PC-9 (cell line): ENCODE results near the gene LAMB1. TPM values are rescaled to one million over a fixed set of nuclear protein-coding genes. Genes with fewer than 3 reads are reported as not detected.

Experiments
- BruUV-seq: library from RNA; stranded (reverse); fragments of 400-500 nt; replicated peaks from 2 replicates; lab custom pipeline; 2021; lab: Mats Ljungman, UMichigan
- CTCF ChIA-PET: fragments of 300-600 bp; sonication (Branson Sonifier 250); formaldehyde crosslinking; loops from one replicate; lab custom pipeline; 2022; ENCODE audit warnings: antibody characterized with exemption; lab: Charles Lee
- POLR2A ChIA-PET: fragments of 300-600 bp; sonication (Branson Sonifier 250); formaldehyde crosslinking; loops from one replicate; lab custom pipeline; 2022; ENCODE audit warnings: antibody characterized with exemption; ENCODE audit not compliant: unreplicated experiment; lab: Charles Lee
- DNase-seq, 2 experiments: peaks; one replicate each; pipeline versions ENCODE4 v3.0.0 to v3.0.0-alpha.2; 2015 to 2022; ENCODE audit warnings: mixed read lengths in 1 of 2
- H2AFZ ChIP-seq: fragments of 200-600 bp; sonication (generic); 2 replicates; pipeline ENCODE4 v1.8.1; 2017; ENCODE audit warnings: antibody characterized with exemption
- H3F3A ChIP-seq: fragments of 200-600 bp; sonication (generic); 2 replicates; pipeline ENCODE4 v1.8.1; 2017; ENCODE audit warnings: antibody characterized with exemption, mild to moderate bottlenecking, low read depth; ENCODE audit not compliant: insufficient read depth
- H3K27ac ChIP-seq: fragments of 200-600 bp; sonication (generic); 2 replicates; pipeline ENCODE4 v1.6.1; 2016; ENCODE audit warnings: mixed run types
- H3K27me3 ChIP-seq: fragments of 200-600 bp; sonication (generic); 2 replicates; pipeline ENCODE4 v1.6.1; 2016; ENCODE audit warnings: low read depth, mixed run types; ENCODE audit not compliant: insufficient read depth
- H3K36me3 ChIP-seq: fragments of 200-600 bp; sonication (generic); 2 replicates; pipeline ENCODE4 v1.6.1; 2016; ENCODE audit warnings: low read depth, mixed run types
- H3K4me1 ChIP-seq: fragments of 200-600 bp; sonication (generic); replicated peaks from 2 replicates; pipeline ENCODE4 v1.6.1; 2016; ENCODE audit warnings: mixed run types; ENCODE audit not compliant: insufficient read depth
- H3K4me2 ChIP-seq: fragments of 200-600 bp; sonication (generic); 2 replicates; pipeline ENCODE4 v1.6.1; 2017; ENCODE audit warnings: mixed run types
- H3K4me3 ChIP-seq: fragments of 200-600 bp; sonication (generic); 2 replicates; pipeline ENCODE4 v1.6.1; 2016; ENCODE audit warnings: mixed run types
- H3K79me2 ChIP-seq: fragments of 200-600 bp; sonication (generic); 2 replicates; pipeline ENCODE4 v1.6.1; 2017; ENCODE audit warnings: low read depth, mixed run types
- H3K9me2 ChIP-seq: fragments of 200-600 bp; sonication (generic); 2 replicates; pipeline ENCODE4 v1.8.1; 2017; ENCODE audit warnings: mild to moderate bottlenecking; ENCODE audit not compliant: insufficient read depth
- H3K9me3 ChIP-seq: fragments of 200-600 bp; sonication (generic); 2 replicates; pipeline ENCODE4 v1.8.1; 2016; ENCODE audit warnings: low read depth; ENCODE audit not compliant: insufficient read depth
- H4K20me1 ChIP-seq: fragments of 200-600 bp; sonication (generic); 2 replicates; pipeline ENCODE4 v1.8.1; 2017; ENCODE audit not compliant: insufficient read depth
- EZH2 ChIP-seq: fragments of 200-600 bp; sonication (generic); IDR thresholded peaks from 2 replicates; pipeline ENCODE4 v1.8.0; 2017; ENCODE audit warnings: antibody characterized with exemption, low read depth
- intact Hi-C: fragments of 100-400 bp; cut with micrococcal nuclease; formaldehyde crosslinking; loops from one replicate; pipeline ENCODE4 v1.10.0; 2022; ENCODE audit not compliant: unreplicated experiment
- total RNA-seq: library from RNA; stranded (reverse); gene quantifications from 2 replicates; pipeline ENCODE4 v1.2.3, GENCODE V29; 2021
- TF ChIP-seq, protein P1 (sequence below): fragments of 200-600 bp; sonication (generic); conservative IDR thresholded peaks from 2 replicates; pipeline ENCODE4 v1.6.1; 2017; ENCODE audit warnings: mixed run types, antibody characterized with exemption, mild to moderate bottlenecking, moderate library complexity

The LAMB1 gene
- total RNA-seq, 1 experiment from 2014 or later: 236 TPM

DNA sequence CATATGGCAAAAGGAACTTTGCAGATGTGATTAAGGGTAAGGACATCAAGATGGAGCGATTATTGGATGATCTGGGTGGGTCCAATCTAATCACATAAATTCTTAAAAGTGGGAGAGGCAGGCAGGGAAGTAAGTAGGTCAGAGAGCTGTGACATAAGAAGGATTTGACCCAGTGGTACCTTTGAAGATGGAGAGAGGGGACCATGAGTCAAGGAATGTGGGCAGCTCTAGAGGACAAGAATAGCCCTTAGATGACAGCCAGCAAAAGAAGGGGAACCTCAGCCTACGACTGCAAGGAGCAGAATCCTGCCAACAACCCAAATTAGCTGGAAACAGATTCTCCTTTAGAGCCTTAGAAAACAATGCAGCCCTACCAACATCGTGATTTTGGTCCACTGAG, 34.5 kb downstream of the LAMB1 start:
- DNase-seq: no peak
- Histone ChIP-seq H3K9me3 (no peaks in the 10 kb centered on the region; the same call in 1 of the 2 replicates), H3K9me2 (no peaks in the 10 kb centered on the region), H2AFZ (no peak overlapping the region), H3K27me3 (no peaks in the 10 kb centered on the region), H4K20me1 (no peaks in the 10 kb centered on the region), H3K4me1 (no peaks in the 10 kb centered on the region), H3K4me2 (no peak overlapping the region), H3K27ac (no peak overlapping the region), H3K36me3 (peaks cover 38% of the 10 kb centered on the region), H3F3A (0 out of 2 replicates have a peak, but pooled peaks cover 4% of the 10 kb centered on the region), H3K4me3 (no peak overlapping the region), H3K79me2 (no peaks in the 10 kb centered on the region)
- CTCF ChIA-PET: no interaction called here
- no peak for TF ChIP-seq EZH2
- TF ChIP-seq, protein P1, sequence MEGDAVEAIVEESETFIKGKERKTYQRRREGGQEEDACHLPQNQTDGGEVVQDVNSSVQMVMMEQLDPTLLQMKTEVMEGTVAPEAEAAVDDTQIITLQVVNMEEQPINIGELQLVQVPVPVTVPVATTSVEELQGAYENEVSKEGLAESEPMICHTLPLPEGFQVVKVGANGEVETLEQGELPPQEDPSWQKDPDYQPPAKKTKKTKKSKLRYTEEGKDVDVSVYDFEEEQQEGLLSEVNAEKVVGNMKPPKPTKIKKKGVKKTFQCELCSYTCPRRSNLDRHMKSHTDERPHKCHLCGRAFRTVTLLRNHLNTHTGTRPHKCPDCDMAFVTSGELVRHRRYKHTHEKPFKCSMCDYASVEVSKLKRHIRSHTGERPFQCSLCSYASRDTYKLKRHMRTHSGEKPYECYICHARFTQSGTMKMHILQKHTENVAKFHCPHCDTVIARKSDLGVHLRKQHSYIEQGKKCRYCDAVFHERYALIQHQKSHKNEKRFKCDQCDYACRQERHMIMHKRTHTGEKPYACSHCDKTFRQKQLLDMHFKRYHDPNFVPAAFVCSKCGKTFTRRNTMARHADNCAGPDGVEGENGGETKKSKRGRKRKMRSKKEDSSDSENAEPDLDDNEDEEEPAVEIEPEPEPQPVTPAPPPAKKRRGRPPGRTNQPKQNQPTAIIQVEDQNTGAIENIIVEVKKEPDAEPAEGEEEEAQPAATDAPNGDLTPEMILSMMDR: no peak
- POLR2A ChIA-PET: no interaction called here
- intact Hi-C loops: no loop called here
- BruUV-seq: no TSS peak

DNA sequence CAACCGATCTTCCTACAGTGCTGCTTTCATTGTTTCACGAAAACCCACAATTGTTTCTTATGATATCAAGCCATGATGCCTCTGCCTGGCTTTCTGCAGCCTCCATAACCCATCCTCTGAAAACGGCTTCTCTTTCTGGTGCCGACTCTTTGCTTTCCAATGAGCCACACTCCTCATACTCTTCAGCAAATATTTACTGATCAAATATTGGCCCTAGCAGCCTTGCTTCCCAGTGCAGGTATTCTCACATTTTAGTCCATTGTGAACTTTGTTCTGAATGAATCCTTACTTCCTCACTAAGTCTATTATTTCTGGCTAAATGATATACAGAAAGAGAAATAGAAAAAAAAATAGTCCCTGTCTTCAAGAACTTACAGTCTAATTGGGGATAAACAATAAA, 35.5 kb downstream of the LAMB1 start:
- TF ChIP-seq EZH2: no peak
- TF ChIP-seq, protein P1: no peak
- DNase-seq: no peak
- H3F3A ChIP-seq: 0 out of 2 replicates have a peak, but pooled peaks cover 4% of the 10 kb centered on the region
- no peaks in the 10 kb centered on the region for H3K4me1 ChIP-seq
- H4K20me1 ChIP-seq: no peaks in the 10 kb centered on the region
- no peak overlapping the region for H2AFZ ChIP-seq
- ChIA-PET CTCF (no interaction called here), POLR2A (interaction anchor here (0.6 to 0.7 kb wide), 2 partner anchors 13 to 217 kb away, joined by 4 to 5 read pairs; no protein-coding TSS in a partner anchor)
- BruUV-seq: no TSS peak
- H3K4me3 ChIP-seq: no peak overlapping the region
- H3K36me3 ChIP-seq: peaks cover 33% of the 10 kb centered on the region; the same call in 1 of the 2 replicates
- no peaks in the 10 kb centered on the region for H3K9me2 ChIP-seq
- no peaks in the 10 kb centered on the region; the same call in 1 of the 2 replicates for H3K9me3 ChIP-seq
- intact Hi-C loops: no loop called here
- H3K27ac ChIP-seq: no peak overlapping the region
- no peaks in the 10 kb centered on the region for H3K27me3 ChIP-seq
- H3K79me2 ChIP-seq: no peaks in the 10 kb centered on the region
- no peak overlapping the region for H3K4me2 ChIP-seq

DNA sequence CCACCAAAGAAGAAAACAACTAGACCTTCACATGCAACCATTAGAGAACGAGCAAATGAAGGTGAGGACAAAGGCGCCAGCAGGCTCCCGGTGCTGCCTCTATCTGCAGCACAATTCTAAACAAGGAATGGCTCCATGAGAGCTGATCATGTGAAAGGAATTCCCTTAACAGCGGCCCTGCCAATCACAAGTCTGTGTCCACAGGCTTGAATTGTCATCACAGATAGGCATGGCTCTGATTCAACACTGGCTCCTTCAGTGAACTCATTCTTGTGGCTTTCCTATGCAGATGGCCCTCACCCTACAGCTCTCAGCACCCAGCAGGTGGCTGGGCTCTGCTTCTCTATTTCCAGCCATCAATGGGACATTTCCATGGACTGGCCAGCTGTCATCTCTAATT, 36.2 kb downstream of the LAMB1 start:
- H3K4me1 ChIP-seq: no peaks in the 10 kb centered on the region
- no peak overlapping the region for H3K27ac ChIP-seq
- ChIA-PET POLR2A (interaction anchor here (0.6 to 0.7 kb wide), 2 partner anchors 13 to 489 kb away, joined by 4 read pairs; no protein-coding TSS in a partner anchor), CTCF (no interaction called here)
- intact Hi-C loops: no loop called here
- no TSS peak for BruUV-seq
- no peak for TF ChIP-seq EZH2
- TF ChIP-seq, protein P1: no peak
- peak; percentile 44 to 68 for DNase-seq
- H3K27me3 ChIP-seq: no peaks in the 10 kb centered on the region
- H3F3A ChIP-seq: 0 out of 2 replicates have a peak, but pooled peaks cover 4% of the 10 kb centered on the region
- H2AFZ ChIP-seq: no peak overlapping the region
- H3K9me3 ChIP-seq: no peaks in the 10 kb centered on the region; the same call in 1 of the 2 replicates
- H3K36me3 ChIP-seq: peaks cover 32% of the 10 kb centered on the region
- no peak overlapping the region for H3K4me2 ChIP-seq
- no peaks in the 10 kb centered on the region for H3K9me2 ChIP-seq
- H3K79me2 ChIP-seq: no peaks in the 10 kb centered on the region
- no peak overlapping the region for H3K4me3 ChIP-seq
- no peaks in the 10 kb centered on the region for H4K20me1 ChIP-seq
